Activated CD8-positive, alpha-beta T cell treated with anti-CD3 and anti-CD28 coated beads for 36 hours (primary cell): ENCODE results near the gene HID1. TPM values are rescaled to one million over a fixed set of nuclear protein-coding genes. Genes with fewer than 3 reads are reported as not detected.
"Not testable (repeated sequence)": the region's sequence is repeated elsewhere in the genome, so short reads cannot be mapped to it uniquely, and the experiment has no call there.

Source experiments
- ATAC-seq: fragments of 200-7000 bp; cut with Tn5 transposase; one replicate; pipeline ENCODE4 v1.10.0; 2021; ENCODE audit warnings: mild to moderate bottlenecking, moderate library complexity
- CTCF ChIA-PET: fragments of 350-600 bp; sonication (Branson Sonifier 250); formaldehyde crosslinking; loops from one replicate; lab custom pipeline; 2021; ENCODE audit warnings: antibody characterized with exemption; lab: Charles Lee
- POLR2A ChIA-PET: fragments of 350-600 bp; sonication (Branson Sonifier 250); formaldehyde crosslinking; loops from one replicate; lab custom pipeline; 2021; ENCODE audit warnings: antibody characterized with exemption; lab: Charles Lee
- DNase-seq: peaks from one replicate; pipeline ENCODE4 v3.0.0-alpha.2; 2020
- H3K27ac Mint-ChIP-seq: one replicate; pipeline ENCODE4 v1.8.0; 2021; ENCODE audit warnings: mild to moderate bottlenecking, mixed read lengths
- H3K27me3 Mint-ChIP-seq: one replicate; pipeline ENCODE4 v1.8.0; 2021; ENCODE audit warnings: mixed read lengths
- H3K36me3 Mint-ChIP-seq: one replicate; pipeline ENCODE4 v1.8.0; 2021; ENCODE audit warnings: low read depth, mixed read lengths
- H3K4me1 Mint-ChIP-seq: one replicate; pipeline ENCODE4 v1.8.0; 2021; ENCODE audit warnings: low read depth, mixed read lengths
- H3K4me3 Mint-ChIP-seq: one replicate; pipeline ENCODE4 v1.8.0; 2021; ENCODE audit warnings: mild to moderate bottlenecking, moderate library complexity, mixed read lengths
- H3K9me3 Mint-ChIP-seq: one replicate; pipeline ENCODE4 v1.8.0; 2021; ENCODE audit warnings: mixed read lengths
- intact Hi-C: fragments of 100-400 bp; cut with micrococcal nuclease; formaldehyde crosslinking; loops from one replicate; pipeline ENCODE4 v1.10.0; 2022
- total RNA-seq, 2 experiments: library from RNA; stranded (reverse); gene quantifications; one replicate each; pipeline ENCODE4 v1.2.3, GENCODE V29; 2021
- TF ChIP-seq, protein P1 (sequence below): fragments of 200-600 bp; IDR thresholded peaks from one replicate; pipeline ENCODE4 v1.8.0; 2022; ENCODE audit warnings: antibody characterized with exemption, mild to moderate bottlenecking

HID1 gene
- total RNA-seq, 2 experiments from 2014 or later: 1.4 to 1.7 TPM

DNA sequence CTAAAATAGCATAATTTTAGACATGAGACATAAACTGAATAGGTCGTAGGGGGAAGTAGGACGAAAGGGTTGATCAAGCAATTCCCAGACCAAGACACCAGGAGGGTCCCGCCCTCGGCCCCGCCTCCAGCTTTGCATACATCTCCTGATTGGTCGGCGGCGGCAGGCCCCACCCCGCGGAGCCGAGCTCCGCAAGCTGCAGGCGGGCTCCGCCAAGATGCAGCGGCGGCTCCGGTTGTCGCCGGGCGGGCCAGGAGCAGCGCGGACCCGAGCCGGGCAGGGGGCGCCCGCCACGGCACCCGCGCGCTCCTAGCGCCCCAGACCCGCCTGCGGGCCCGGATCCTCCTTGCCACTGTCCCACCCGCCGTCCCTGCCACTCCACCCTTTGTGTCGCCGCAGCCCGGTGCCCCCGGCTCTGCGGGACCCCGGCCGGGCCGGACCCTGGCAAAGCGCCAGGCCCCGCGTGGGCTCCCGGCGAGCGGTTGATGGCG, 14.9 kb upstream of the HID1 start, which contains the start of gene CDR2L:
TSS of gene CDR2L (plus strand) at position 215 of the 491 bp plus-strand sequence. CDS start 412 bp downstream, outside the sequence.
- ATAC-seq (peak; percentile 99), DNase-seq (peak; percentile 94)
- ChIA-PET POLR2A (interaction anchor here (1.0 to 1.5 kb wide), 2 partner anchors 12 to 25 kb away, joined by 3 to 7 read pairs; partner anchors contain the start of gene MRPL58), CTCF (interaction anchor here (0.8 to 7.5 kb wide), 11 partner anchors 11 to 215 kb away, joined by 3 to 39 read pairs (median 4); partner anchors contain the start of genes HID1, MRPL58 and NT5C)
- intact Hi-C loops: no loop called here
- TF ChIP-seq, protein P1, sequence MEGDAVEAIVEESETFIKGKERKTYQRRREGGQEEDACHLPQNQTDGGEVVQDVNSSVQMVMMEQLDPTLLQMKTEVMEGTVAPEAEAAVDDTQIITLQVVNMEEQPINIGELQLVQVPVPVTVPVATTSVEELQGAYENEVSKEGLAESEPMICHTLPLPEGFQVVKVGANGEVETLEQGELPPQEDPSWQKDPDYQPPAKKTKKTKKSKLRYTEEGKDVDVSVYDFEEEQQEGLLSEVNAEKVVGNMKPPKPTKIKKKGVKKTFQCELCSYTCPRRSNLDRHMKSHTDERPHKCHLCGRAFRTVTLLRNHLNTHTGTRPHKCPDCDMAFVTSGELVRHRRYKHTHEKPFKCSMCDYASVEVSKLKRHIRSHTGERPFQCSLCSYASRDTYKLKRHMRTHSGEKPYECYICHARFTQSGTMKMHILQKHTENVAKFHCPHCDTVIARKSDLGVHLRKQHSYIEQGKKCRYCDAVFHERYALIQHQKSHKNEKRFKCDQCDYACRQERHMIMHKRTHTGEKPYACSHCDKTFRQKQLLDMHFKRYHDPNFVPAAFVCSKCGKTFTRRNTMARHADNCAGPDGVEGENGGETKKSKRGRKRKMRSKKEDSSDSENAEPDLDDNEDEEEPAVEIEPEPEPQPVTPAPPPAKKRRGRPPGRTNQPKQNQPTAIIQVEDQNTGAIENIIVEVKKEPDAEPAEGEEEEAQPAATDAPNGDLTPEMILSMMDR: peak; percentile 9
- H3K4me3 Mint-ChIP-seq: peak within 1 kb of the TSS; percentile 80
- no peaks in the 10 kb centered on the region for H3K9me3 Mint-ChIP-seq
- H3K27ac Mint-ChIP-seq: no peak within 1 kb of the TSS
- H3K4me1 Mint-ChIP-seq: peaks cover 8% of the 10 kb centered on the region
- no peaks in the 10 kb centered on the region for H3K36me3 Mint-ChIP-seq
- H3K27me3 Mint-ChIP-seq: peaks cover 19% of the 10 kb centered on the region

DNA sequence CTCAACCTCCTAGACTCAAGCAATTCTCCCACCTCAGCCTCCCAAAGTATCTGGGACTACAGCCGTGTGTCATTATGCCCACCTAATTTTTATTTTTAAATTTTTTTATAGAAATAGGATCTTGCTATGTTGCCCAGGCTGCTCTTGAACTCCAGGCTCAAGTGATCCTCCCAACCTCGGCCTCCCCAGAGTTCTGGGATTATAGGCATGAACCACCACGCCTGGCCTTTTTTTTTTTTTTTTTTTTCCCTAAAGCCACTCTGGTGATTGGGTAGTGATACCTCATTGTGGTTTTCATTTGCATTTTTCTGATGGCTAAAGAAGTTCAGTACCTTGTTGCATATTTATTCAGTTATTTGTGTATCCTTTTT, 13.6 kb upstream of the HID1 start:
- ChIA-PET POLR2A (interaction anchor here (1.1 kb wide), 1 partner anchor 26 kb away, joined by 4 read pairs; the partner anchor contains the start of gene MRPL58), CTCF (interaction anchor here (4.2 kb wide), 1 partner anchor 24 kb away, joined by 19 read pairs; no protein-coding TSS in a partner anchor)
- DNase-seq: no peak
- no peak for ATAC-seq
- Mint-ChIP-seq H3K9me3 (no peaks in the 10 kb centered on the region), H3K4me1 (peaks cover 17% of the 10 kb centered on the region), H3K36me3 (no peaks in the 10 kb centered on the region), H3K27ac (no peak overlapping the region), H3K27me3 (peaks cover 19% of the 10 kb centered on the region), H3K4me3 (no peak overlapping the region)
- intact Hi-C loops: no loop called here
- TF ChIP-seq, protein P1: no peak

DNA sequence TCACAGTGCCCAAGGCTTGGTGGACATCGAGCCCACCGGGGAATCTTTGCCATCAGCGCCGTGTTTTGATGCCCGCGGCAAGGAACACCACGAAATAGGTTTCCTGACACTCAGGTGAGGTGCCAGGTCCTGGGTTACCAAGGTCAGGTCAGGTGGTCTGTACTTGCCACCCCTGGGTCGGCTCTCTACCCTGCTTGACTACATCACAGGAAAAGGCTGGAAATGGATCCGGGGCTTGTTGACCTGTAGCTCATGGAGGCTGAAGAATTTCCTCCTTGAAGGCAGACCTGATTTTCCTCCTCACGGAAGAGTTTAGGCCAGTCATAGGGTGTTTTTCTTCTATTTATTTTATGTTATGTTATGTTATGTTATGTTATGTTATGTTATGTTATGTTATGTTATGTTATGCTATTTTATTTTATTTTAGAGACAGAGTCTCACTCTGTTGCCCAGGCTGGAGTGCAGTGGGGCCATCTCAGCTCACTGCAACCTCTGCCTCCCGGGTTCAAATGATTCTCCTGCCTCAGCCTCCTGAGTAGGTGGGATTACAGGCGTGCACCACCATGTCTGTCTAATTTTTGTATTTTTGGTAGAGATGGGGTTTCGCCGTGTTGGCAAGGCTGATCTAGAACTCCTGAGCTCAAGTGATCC, 10.2 kb upstream of the HID1 start:
- DNase-seq, H3K9me3 Mint-ChIP-seq, intact Hi-C loops, ATAC-seq, H3K36me3 Mint-ChIP-seq: not testable (repeated sequence)
- peak overlapping the region; percentile 80 for H3K4me3 Mint-ChIP-seq
- ChIA-PET CTCF (interaction anchor here (0.8 to 4.2 kb wide), 5 partner anchors 21 to 148 kb away, joined by 3 to 19 read pairs (median 3); no protein-coding TSS in a partner anchor), POLR2A (interaction anchor here (1.4 kb wide), 2 partner anchors 10 to 31 kb away, joined by 3 to 6 read pairs; partner anchors contain the start of gene MRPL58)
- H3K4me1 Mint-ChIP-seq: peaks cover 21% of the 10 kb centered on the region
- peak overlapping the region; percentile 38 for H3K27ac Mint-ChIP-seq
- peaks cover 14% of the 10 kb centered on the region for H3K27me3 Mint-ChIP-seq

DNA sequence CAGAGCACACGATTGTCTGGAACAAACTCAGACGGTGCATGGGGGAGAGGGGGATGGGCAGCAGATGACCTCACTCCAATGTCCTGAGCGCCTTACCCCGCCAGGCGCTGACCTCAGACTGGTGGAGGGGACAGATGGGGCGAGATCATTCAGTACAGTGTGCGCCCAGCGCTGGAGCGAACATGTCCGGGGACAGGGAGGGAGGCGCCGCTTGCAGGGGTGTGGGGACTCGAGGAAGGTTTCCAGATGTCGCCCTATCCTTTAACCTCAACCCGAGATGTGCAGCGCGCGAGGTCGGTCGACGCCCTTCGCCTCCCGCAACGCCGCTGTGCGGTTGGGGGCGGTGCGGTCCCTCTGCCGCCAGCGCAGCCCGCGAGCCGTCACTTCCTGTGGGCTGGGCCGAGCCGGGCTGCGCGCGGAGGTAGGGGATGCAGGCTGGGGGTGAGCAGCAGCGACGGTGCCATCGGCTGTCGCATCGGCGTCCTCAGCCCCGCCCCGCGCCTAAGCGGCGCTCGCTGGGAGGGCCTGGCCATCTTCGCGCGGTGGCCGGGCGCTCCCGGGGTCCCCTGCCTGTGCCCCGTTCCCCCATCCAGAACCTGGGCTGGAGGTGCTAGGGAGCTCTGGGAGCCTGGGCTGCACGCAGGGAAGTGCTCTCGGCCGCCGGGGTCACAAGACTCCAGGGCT, 9.6 kb upstream of the HID1 start:
- peak overlapping the region; percentile 80 for H3K4me3 Mint-ChIP-seq
- H3K4me1 Mint-ChIP-seq: peaks cover 19% of the 10 kb centered on the region
- H3K9me3 Mint-ChIP-seq: no peaks in the 10 kb centered on the region
- H3K36me3 Mint-ChIP-seq: no peaks in the 10 kb centered on the region
- peak overlapping the region; percentile 67 for H3K27ac Mint-ChIP-seq
- TF ChIP-seq, protein P1: no peak
- CTCF ChIA-PET: interaction anchor here (1.3 to 4.2 kb wide), 3 partner anchors 20 to 149 kb away, joined by 3 to 19 read pairs (median 5); no protein-coding TSS in a partner anchor
- DNase-seq (peak; percentile 83), ATAC-seq (peak; percentile 94)
- POLR2A ChIA-PET: interaction anchor here (1.4 kb wide), 2 partner anchors 10 to 31 kb away, joined by 3 to 6 read pairs; partner anchors contain the start of gene MRPL58
- intact Hi-C loops: no loop called here
- H3K27me3 Mint-ChIP-seq: peaks cover 12% of the 10 kb centered on the region

DNA sequence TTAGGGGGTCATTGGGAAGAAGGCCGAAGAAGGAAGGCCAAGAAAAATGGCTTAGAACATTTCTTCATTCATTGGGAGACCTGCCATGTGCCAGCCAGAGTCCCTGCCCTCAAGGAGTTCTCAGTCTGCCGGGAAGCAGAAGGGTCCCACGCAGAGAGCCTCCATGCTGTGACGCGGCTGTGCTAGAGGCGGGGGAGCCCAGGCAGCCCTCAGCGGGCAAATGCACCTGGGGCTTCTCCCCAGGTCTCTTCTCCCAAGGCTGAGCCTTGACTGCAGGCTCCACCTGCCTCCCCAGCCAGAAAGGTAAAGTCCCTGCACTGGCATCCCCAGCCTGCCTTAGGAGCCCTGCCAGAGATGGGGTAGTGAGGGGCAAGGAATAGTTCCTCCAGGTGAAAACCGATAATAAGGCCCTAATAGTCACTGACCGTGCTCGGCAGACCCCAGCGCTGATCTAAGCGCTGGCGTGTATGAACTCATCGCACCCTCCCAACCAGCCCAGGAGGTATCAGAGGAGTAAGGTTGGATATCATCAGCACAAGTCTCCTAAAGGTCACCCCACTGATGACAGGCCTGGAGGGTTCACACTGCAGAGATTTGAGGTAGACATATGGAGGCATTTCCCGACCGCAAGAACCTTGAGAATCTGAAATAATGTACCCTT, 8.9 kb upstream of the HID1 start:
- H3K27ac Mint-ChIP-seq: peak overlapping the region; percentile 67
- H3K9me3 Mint-ChIP-seq: no peaks in the 10 kb centered on the region
- peaks cover 11% of the 10 kb centered on the region for H3K27me3 Mint-ChIP-seq
- no peaks in the 10 kb centered on the region for H3K36me3 Mint-ChIP-seq
- intact Hi-C loops: no loop called here
- peak overlapping the region; percentile 80 for H3K4me3 Mint-ChIP-seq
- POLR2A ChIA-PET: no interaction called here
- TF ChIP-seq, protein P1: no peak
- H3K4me1 Mint-ChIP-seq: peaks cover 13% of the 10 kb centered on the region
- DNase-seq: no peak
- CTCF ChIA-PET: no interaction called here
- peak; percentile 60 for ATAC-seq
